Bronchial epithelial cell (primary cell): ENCODE results near the gene FMN1. TPM values are rescaled to one million over a fixed set of nuclear protein-coding genes. Genes with fewer than 3 reads are reported as not detected.

Experiments
- DNase-seq: peaks from one replicate; pipeline ENCODE4 v3.0.0-alpha.2; 2010; ENCODE audit warnings: low read depth
- FAIRE-seq: peaks from 2 replicates; lab custom pipeline; 2011; peaks lifted over from hg19 to GRCh38; lab: Jason Lieb, UNC
- H3K27me3 ChIP-seq: 2 replicates; pipeline ENCODE4 v1.5.1; 2011; ENCODE audit warnings: low read length; ENCODE audit not compliant: control insufficient read depth, insufficient read depth
- H3K36me3 ChIP-seq: 2 replicates; pipeline ENCODE4 v1.5.1; 2011; ENCODE audit warnings: low read length; ENCODE audit not compliant: control insufficient read depth, insufficient read depth
- H3K4me3 ChIP-seq: 2 replicates; pipeline ENCODE4 v1.5.1; 2011; ENCODE audit warnings: mild to moderate bottlenecking, low read depth, low read length, control low read depth
- CTCF ChIP-seq: IDR thresholded peaks from 2 replicates; pipeline ENCODE4 v1.5.1; 2011; ENCODE audit warnings: mild to moderate bottlenecking, moderate library complexity, low read length, control low read depth, inconsistent platforms; ENCODE audit not compliant: insufficient read depth, severe bottlenecking
- total RNA-seq: library from RNA; depleted of rRNA; stranded (reverse); fragments of >200 nt; gene quantifications from 2 replicates; pipeline ENCODE4 v1.2.1, GENCODE V29; 2014

The FMN1 gene
- total RNA-seq, 1 donor from 2014 or later, result 1.6 TPM

GRCh38 chr15:32927124-32927523 lies 267.4 kb downstream of the FMN1 start:
- no peak overlapping the region for H3K4me3 ChIP-seq
- H3K27me3 ChIP-seq, result no peaks in the 10 kb centered on the region
- DNase-seq (no peak), FAIRE-seq (no peak)
- TF ChIP-seq CTCF, result no peak
- no peaks in the 10 kb centered on the region for H3K36me3 ChIP-seq

GRCh38 chr15:32923176-32923575 lies 271.3 kb downstream of the FMN1 start:
- FAIRE-seq (no peak), DNase-seq (no peak)
- TF ChIP-seq CTCF, result no peak
- Histone ChIP-seq H3K4me3 (no peak overlapping the region), H3K36me3 (no peaks in the 10 kb centered on the region), H3K27me3 (no peaks in the 10 kb centered on the region)

DNA sequence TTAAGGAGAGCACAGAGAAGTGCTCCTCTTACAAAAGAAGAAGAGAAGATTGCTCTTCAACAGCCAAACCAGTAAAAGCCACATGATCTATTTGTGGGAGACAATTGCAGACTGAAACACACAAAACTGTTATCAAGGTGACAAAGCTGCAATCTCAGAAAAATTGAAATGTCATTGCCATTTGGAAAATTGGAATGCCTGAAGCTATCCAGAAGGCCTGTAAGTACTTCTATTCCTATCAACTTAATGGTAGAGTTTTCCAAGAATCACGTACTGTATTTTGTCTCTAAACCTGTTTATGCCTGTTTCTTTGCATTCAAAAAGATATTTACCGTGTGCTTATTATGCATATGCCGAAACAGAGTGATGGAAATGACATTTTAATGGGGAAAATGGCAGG lies 272.0 kb downstream of the FMN1 start:
- FAIRE-seq, result no peak
- no peak for DNase-seq
- TF ChIP-seq CTCF, result no peak
- Histone ChIP-seq H3K27me3 (no peaks in the 10 kb centered on the region), H3K36me3 (no peaks in the 10 kb centered on the region), H3K4me3 (no peak overlapping the region)

DNA sequence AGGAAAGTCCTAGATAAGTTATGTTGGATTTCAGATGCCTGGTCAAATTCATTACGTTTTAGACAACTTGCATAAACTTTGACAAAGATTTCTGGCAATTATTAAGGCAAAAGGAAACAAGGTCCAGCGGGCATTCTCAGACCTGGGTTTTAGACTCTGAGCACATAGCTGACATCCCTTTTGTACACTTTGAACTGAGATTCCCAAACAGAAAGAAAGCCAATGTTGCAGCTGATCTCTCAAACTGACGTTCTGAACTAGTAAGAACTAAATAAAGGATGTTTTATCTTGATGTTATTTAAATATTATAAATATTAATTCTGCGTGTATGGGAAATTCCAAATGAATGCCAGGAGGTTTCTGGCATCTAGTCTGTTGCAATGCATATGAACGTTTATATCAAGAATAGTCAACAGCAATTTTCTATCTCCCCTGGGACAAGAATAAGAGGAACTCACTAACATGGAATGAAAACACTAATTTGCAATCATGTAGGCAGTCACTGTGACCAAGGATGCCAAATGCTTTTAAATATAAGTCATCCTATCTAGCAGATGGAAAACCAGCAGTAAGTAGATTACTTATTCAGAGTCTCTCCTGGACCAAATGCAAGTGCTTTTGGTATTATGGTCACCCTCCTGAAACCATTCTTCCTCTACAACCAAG lies 274.6 kb downstream of the FMN1 start:
- DNase-seq, result no peak
- TF ChIP-seq CTCF, result no peak
- no peak for FAIRE-seq
- no peaks in the 10 kb centered on the region for H3K27me3 ChIP-seq
- no peak overlapping the region for H3K4me3 ChIP-seq
- no peaks in the 10 kb centered on the region for H3K36me3 ChIP-seq

DNA sequence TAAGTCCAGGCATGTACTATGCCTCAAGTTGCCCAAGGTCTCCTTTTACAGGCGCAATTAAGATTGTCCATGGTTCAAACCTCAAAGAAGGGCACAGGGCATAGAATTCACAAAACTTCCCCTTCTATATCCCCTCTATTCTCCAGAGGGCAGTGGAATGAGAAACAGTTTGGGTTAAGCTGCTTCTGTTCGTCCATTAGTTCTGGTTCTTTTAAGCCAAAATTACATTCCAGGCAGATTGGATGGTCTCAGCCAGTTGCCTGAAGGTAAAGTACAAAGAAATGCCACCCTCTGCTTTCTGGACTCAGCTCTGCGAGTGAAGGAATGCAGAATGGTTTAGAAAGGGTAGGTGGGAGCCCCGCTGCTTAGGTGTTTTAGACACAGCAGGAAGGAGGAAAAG lies 276.0 kb downstream of the FMN1 start:
- Histone ChIP-seq H3K4me3 (no peak overlapping the region), H3K27me3 (no peaks in the 10 kb centered on the region), H3K36me3 (no peaks in the 10 kb centered on the region)
- TF ChIP-seq CTCF, result no peak
- FAIRE-seq, result no peak
- no peak for DNase-seq

GRCh38 chr15:32910839-32911238 lies 283.7 kb downstream of the FMN1 start:
- H3K36me3 ChIP-seq, result no peaks in the 10 kb centered on the region
- DNase-seq (no peak), FAIRE-seq (no peak)
- no peaks in the 10 kb centered on the region for H3K27me3 ChIP-seq
- no peak for TF ChIP-seq CTCF
- H3K4me3 ChIP-seq, result no peak overlapping the region
